Measurements from ENCODE around the gene A2ML1. TPM values are rescaled to one million over a fixed set of nuclear protein-coding genes. Genes with fewer than 3 reads are reported as not detected.

Gene A2ML1
- total RNA-seq, 1 donor from 2014 or later: 0.19 TPM

DNA sequence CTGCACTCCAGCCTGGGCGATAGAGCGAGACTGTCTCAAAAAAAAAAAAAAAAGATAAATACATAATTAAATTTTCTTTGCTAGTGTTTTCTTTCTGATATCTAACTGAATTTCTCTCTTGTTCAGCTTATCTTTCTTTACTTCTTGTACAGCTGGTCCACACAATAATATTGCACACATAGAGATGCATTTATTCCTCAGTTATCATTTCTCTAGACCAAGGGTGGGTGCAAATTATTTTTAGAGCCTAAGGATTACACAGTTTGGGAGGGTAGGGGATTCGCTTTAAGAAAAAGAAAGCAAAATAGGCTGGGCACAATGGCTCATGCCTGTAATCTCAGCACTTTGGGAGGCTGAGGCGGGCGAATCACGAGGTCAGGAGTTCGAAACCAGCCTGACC, 17.9 kb downstream of the A2ML1 start:
- no peak for DNase-seq (ENCODE audit: low spot score, unreplicated experiment)
- Mint-ChIP-seq H3K27me3 (peaks cover 3% of the 10 kb centered on the region), H3K36me3 (ENCODE audit: insufficient read depth) (no peaks in the 10 kb centered on the region), H3K4me1 (ENCODE audit: low read depth) (peaks cover 4% of the 10 kb centered on the region), H3K9me3 (ENCODE audit: low read depth) (peaks cover 2% of the 10 kb centered on the region), H3K4me3 (ENCODE audit: low read depth) (no peak overlapping the region), H3K27ac (no peak overlapping the region)
- TF ChIP-seq, protein P1, sequence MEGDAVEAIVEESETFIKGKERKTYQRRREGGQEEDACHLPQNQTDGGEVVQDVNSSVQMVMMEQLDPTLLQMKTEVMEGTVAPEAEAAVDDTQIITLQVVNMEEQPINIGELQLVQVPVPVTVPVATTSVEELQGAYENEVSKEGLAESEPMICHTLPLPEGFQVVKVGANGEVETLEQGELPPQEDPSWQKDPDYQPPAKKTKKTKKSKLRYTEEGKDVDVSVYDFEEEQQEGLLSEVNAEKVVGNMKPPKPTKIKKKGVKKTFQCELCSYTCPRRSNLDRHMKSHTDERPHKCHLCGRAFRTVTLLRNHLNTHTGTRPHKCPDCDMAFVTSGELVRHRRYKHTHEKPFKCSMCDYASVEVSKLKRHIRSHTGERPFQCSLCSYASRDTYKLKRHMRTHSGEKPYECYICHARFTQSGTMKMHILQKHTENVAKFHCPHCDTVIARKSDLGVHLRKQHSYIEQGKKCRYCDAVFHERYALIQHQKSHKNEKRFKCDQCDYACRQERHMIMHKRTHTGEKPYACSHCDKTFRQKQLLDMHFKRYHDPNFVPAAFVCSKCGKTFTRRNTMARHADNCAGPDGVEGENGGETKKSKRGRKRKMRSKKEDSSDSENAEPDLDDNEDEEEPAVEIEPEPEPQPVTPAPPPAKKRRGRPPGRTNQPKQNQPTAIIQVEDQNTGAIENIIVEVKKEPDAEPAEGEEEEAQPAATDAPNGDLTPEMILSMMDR (IDR thresholded peaks at IDR 0.05; ENCODE audit: unreplicated experiment): no peak

DNA sequence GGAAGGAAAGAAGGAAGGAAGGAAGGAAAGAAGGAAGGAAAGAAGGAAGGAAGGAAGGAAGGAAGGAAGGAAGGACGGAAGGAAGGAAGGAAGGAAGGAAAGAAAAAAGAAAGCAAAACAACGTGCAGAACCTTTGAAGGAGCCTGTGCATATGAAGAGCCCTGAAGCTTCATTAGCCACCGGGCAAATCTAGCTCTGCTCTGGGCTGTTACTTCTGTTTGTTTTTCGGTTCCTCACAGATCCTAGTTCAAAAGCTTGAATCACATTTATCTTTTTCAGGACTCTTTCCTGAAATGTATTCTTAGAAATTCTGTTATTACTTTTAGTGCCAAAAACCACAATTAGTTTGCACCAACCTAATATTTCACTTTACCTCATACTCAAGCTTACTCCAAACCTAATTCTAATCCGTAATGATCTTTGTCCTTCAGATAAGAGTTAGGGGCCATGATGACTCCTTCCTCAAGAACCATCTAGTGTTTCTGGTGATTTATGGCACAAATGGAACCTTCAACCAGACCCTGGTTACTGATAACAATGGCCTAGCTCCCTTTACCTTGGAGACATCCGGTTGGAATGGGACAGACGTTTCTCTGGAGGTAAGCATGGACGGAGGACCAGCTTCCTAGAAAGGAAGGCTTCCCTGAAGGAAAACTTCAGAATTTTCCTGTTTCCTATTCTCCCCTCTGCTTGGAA, 18.7 kb downstream of the A2ML1 start:
- peaks cover 1% of the 10 kb centered on the region for H3K9me3 Mint-ChIP-seq (ENCODE audit: low read depth)
- TF ChIP-seq, protein P1 (IDR thresholded peaks at IDR 0.05; ENCODE audit: unreplicated experiment): no peak
- H3K4me1 Mint-ChIP-seq (ENCODE audit: low read depth): peaks cover 3% of the 10 kb centered on the region
- peaks cover 3% of the 10 kb centered on the region for H3K27me3 Mint-ChIP-seq
- no peak for DNase-seq (ENCODE audit: low spot score, unreplicated experiment)
- no peak overlapping the region for H3K4me3 Mint-ChIP-seq (ENCODE audit: low read depth)
- no peak overlapping the region for H3K27ac Mint-ChIP-seq
- no peaks in the 10 kb centered on the region for H3K36me3 Mint-ChIP-seq (ENCODE audit: insufficient read depth)

DNA sequence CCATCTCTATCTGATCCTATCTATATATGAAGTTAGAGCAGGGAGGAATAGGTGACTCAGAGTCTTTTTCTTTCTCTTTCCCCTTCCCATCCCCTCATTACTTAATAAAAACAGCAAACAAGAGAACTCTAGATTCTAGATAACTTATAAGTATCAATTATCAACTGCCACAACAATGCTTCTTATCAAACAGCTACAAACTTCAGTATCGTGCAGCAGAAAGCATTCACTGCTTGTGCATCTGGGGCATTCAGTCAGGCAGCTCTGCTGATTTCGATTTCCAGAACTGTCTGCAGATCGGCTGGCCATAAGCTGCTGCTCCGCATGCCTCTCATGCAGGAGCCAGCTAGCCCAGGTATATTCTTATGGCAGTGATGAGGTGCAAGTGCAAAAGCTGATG, 19.4 kb downstream of the A2ML1 start:
- TF ChIP-seq, protein P1 (IDR thresholded peaks at IDR 0.05; ENCODE audit: unreplicated experiment): no peak
- no peak overlapping the region for H3K4me3 Mint-ChIP-seq (ENCODE audit: low read depth)
- peaks cover under 1% of the 10 kb centered on the region for H3K27me3 Mint-ChIP-seq
- no peak for DNase-seq (ENCODE audit: low spot score, unreplicated experiment)
- no peaks in the 10 kb centered on the region for H3K36me3 Mint-ChIP-seq (ENCODE audit: insufficient read depth)
- no peak overlapping the region for H3K27ac Mint-ChIP-seq
- H3K9me3 Mint-ChIP-seq (ENCODE audit: low read depth): no peaks in the 10 kb centered on the region
- peaks cover 2% of the 10 kb centered on the region for H3K4me1 Mint-ChIP-seq (ENCODE audit: low read depth)

DNA sequence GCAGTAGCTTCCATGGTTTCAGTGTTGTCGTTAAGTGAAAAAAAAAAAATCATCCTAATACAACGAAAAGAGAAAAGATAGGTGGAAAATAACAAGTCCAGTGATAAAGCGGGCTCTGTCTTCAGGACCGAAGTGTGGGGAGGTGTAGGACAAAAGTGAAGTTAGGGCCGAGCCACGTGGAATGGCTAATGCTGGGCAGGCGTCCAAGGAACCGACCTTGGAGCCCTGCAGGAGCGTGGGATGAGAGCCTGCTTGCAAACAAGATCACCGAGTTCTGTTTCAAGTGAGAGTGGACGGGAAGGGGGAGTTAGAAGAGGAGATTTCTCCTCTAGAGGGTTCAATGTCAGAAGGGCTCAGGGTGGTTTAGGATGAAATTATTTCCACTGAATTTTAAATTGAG, 22.2 kb downstream of the A2ML1 start:
- no peak overlapping the region for H3K27ac Mint-ChIP-seq
- TF ChIP-seq, protein P1 (IDR thresholded peaks at IDR 0.05; ENCODE audit: unreplicated experiment): no peak

DNA sequence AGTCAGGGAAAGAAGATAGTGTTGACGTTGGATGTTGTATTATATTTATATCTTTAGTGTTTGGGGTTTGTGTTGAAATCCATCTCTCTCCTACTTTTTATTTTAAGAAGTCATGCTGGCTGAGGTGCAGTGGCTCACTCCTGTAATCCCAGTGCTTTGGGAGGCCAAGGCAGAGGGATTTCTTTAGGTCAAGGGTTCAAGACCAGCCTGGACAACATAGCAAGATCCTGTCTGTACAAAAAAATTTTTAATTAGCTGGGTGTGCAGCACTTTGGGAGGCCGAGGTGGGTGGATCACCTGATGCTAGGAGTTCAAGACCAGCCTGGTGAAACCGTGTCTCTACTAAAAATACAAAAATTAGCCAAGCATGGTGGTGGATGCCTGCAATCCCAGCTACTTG, 23.9 kb downstream of the A2ML1 start:
- H3K9me3 Mint-ChIP-seq (ENCODE audit: low read depth): no peaks in the 10 kb centered on the region
- DNase-seq (ENCODE audit: low spot score, unreplicated experiment): no peak
- no peaks in the 10 kb centered on the region for H3K4me1 Mint-ChIP-seq (ENCODE audit: low read depth)
- H3K27me3 Mint-ChIP-seq: peaks cover 8% of the 10 kb centered on the region
- TF ChIP-seq, protein P1 (IDR thresholded peaks at IDR 0.05; ENCODE audit: unreplicated experiment): no peak
- no peak overlapping the region for H3K4me3 Mint-ChIP-seq (ENCODE audit: low read depth)
- H3K36me3 Mint-ChIP-seq (ENCODE audit: insufficient read depth): no peaks in the 10 kb centered on the region
- H3K27ac Mint-ChIP-seq: no peak overlapping the region

More for the DNA sequence above, 22.2 kb downstream of the A2ML1 start:
- no peak for DNase-seq (ENCODE audit: low spot score, unreplicated experiment)
- H3K4me1 Mint-ChIP-seq (ENCODE audit: low read depth): no peaks in the 10 kb centered on the region
- no peaks in the 10 kb centered on the region for H3K9me3 Mint-ChIP-seq (ENCODE audit: low read depth)
- H3K27me3 Mint-ChIP-seq: peaks cover 5% of the 10 kb centered on the region
- H3K4me3 Mint-ChIP-seq (ENCODE audit: low read depth): no peak overlapping the region
- no peaks in the 10 kb centered on the region for H3K36me3 Mint-ChIP-seq (ENCODE audit: insufficient read depth)

Measured in progenitor cell of endocrine pancreas (in vitro differentiated cells).